MM.1S (cell line): ENCODE data around the gene AKIRIN1.

Experiments used
- CTCF ChIP-seq: fragments of 300-600 bp; sonication (generic); IDR thresholded peaks from 2 replicates; pipeline ENCODE4 v1.5.1; 2016; ENCODE audit warnings: antibody characterized with exemption, low read length, mixed read lengths
- EZH2phosphoT487 ChIP-seq: fragments of 300-600 bp; sonication (generic); IDR thresholded peaks from 2 replicates; pipeline ENCODE4 v1.6.1; 2018; ENCODE audit warnings: antibody characterized with exemption, low read length

GRCh38 chr1:39045231-39045630 lies 54.2 kb downstream of the AKIRIN1 start:
- TF ChIP-seq CTCF (no peak), EZH2phosphoT487 (no peak)
